Type B pancreatic cell (in vitro differentiated cells): Measurements from ENCODE around the gene LTBR. TPM values are rescaled to one million over a fixed set of nuclear protein-coding genes. Genes with fewer than 3 reads are reported as not detected.

Experiments
- DNase-seq: peaks from one replicate; pipeline ENCODE4 v3.0.0; 2021; ENCODE audit warnings: mixed read lengths; ENCODE audit not compliant: unreplicated experiment; ENCODE audit errors: extremely low spot score
- H3K27ac Mint-ChIP-seq: 2 replicates; pipeline ENCODE4 v1.8.0; 2021; ENCODE audit warnings: mild to moderate bottlenecking, mixed read lengths
- H3K27me3 Mint-ChIP-seq: 2 replicates; pipeline ENCODE4 v1.8.0; 2021; ENCODE audit warnings: mixed read lengths
- H3K36me3 Mint-ChIP-seq: 2 replicates; pipeline ENCODE4 v1.8.0; 2021; ENCODE audit warnings: mixed read lengths
- H3K4me1 Mint-ChIP-seq: one replicate; pipeline ENCODE4 v1.8.0; 2021; ENCODE audit warnings: mixed read lengths; ENCODE audit not compliant: unreplicated experiment
- H3K4me3 Mint-ChIP-seq: 2 replicates; pipeline ENCODE4 v1.8.0; 2021; ENCODE audit warnings: mild to moderate bottlenecking, mixed read lengths
- H3K9me3 Mint-ChIP-seq: 2 replicates; pipeline ENCODE4 v1.8.0; 2021; ENCODE audit warnings: mixed read lengths
- CTCF ChIP-seq: fragments of 200-600 bp; sonication (generic); conservative IDR thresholded peaks from 2 replicates; pipeline ENCODE4 v1.5.0; 2021; ENCODE audit warnings: antibody characterized with exemption, mild to moderate bottlenecking
- total RNA-seq: library from RNA; stranded (reverse); gene quantifications from 2 replicates; pipeline ENCODE4 v1.2.1, GENCODE V29; 2021; ENCODE audit warnings: low replicate concordance

The LTBR gene
- total RNA-seq, 1 donor from 2014 or later, result 18.5 TPM

GRCh38 chr12:6360080-6360571, 23.8 kb upstream of the LTBR start:
- Mint-ChIP-seq H3K4me1 (peaks cover 5% of the 10 kb centered on the region), H3K27ac (peak overlapping the region; percentile 66), H3K9me3 (peaks cover under 1% of the 10 kb centered on the region), H3K27me3 (no peaks in the 10 kb centered on the region), H3K36me3 (peaks cover 11% of the 10 kb centered on the region), H3K4me3 (peak overlapping the region; percentile 32)
- no peak for DNase-seq
- no peak for TF ChIP-seq CTCF

DNA sequence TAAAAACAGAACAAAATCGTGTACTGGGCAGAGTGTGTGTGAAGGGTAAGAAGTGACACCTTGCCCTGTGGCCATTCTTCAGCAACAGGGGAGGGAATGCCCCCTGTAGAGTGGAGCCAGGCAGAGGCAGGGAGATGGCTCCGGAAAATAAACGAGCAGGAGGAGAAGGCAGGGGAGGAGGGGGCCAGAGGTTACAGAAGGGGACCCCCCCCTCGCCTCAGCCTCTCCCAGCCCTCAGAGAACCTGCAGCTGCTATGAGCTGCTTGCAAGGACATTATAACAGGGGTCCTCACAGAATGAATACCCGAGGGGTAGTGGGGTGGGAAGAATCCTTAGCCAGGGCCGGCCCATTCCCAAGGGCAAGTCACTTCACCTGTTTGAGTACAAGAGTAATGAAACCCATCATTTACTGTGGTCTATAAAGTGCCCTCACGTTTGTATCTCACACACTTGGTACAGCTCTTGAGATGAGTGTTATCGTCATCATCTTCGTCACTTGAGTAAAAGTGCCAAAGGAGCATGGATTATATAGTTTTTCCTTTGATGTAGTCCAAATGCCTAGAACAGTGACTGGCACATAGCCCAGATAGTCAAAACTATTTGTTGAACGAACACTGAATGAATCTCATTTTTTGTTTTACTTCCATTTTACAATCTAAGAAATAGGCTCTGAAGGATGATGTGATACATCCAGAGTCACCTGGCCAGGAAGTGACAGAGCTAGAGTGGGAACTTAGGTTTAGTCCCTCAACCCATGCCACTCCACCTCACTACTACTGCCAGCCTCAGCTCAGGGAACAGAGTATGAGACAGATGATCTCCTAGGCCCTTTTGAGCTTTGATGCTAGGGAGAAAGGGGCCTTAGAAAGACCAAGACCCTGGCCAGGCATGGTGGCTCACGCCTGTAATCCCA, 23.1 kb upstream of the LTBR start:
- no peak for TF ChIP-seq CTCF
- Mint-ChIP-seq H3K9me3 (peaks cover 5% of the 10 kb centered on the region), H3K4me1 (peaks cover 5% of the 10 kb centered on the region), H3K27me3 (no peaks in the 10 kb centered on the region), H3K36me3 (peaks cover 11% of the 10 kb centered on the region), H3K27ac (peak overlapping the region; percentile 86), H3K4me3 (peak overlapping the region; percentile 32)
- no peak for DNase-seq

- no peak for TF ChIP-seq CTCF
- Mint-ChIP-seq H3K27ac (peak overlapping the region; percentile 86), H3K4me1 (peaks cover 5% of the 10 kb centered on the region)
Observed at GRCh38 chr12:6361834-6362233, 22.1 kb upstream of the LTBR start.

DNA sequence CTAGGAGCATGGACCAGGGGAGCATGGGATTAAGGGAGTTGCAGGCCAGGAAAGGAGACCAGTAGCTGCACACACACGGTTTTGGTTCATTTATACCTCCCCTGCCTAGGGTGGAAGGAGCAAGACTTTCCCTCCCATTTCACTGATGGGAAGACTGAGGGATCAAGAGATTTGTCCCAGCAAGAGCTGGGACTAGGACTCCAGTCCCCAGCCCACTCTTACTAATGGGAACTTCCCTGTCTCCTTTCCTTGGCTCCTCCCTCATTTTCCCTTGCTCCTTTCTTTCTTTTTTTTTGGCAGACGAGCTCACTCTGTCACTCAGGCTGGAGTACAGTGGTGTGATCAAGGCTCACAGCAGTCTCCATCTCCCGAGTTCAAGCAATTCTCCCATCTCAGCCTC, 21.6 kb upstream of the LTBR start:
- no peak for TF ChIP-seq CTCF
- Mint-ChIP-seq H3K9me3 (peaks cover 5% of the 10 kb centered on the region), H3K36me3 (peaks cover 11% of the 10 kb centered on the region), H3K4me1 (peaks cover 5% of the 10 kb centered on the region), H3K4me3 (peak overlapping the region; percentile 77), H3K27me3 (no peaks in the 10 kb centered on the region), H3K27ac (peak overlapping the region; percentile 86)
- DNase-seq, result no peak

More at GRCh38 chr12:6361834-6362233, 22.1 kb upstream of the LTBR start:
- H3K36me3 Mint-ChIP-seq, result peaks cover 11% of the 10 kb centered on the region
- H3K9me3 Mint-ChIP-seq, result peaks cover 5% of the 10 kb centered on the region
- no peak for DNase-seq
- H3K4me3 Mint-ChIP-seq, result peak overlapping the region; percentile 77
- H3K27me3 Mint-ChIP-seq, result no peaks in the 10 kb centered on the region

DNA sequence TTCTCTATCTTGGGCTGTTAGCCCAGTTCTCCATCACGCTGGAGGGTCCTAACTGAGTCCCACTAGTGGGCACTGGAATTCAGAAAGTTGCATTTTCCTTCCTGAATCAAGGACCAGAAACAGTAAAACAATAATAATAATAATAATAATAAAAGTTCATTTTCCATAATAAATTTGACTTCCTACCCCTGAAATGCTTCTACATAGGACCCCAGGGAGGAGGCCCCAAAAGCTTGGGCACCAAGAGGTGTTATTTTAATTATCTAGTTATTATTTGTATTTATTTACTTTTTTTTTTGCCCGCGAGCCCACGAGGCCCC, 21.0 kb upstream of the LTBR start:
- H3K4me3 Mint-ChIP-seq, result no peak overlapping the region
- H3K9me3 Mint-ChIP-seq, result peaks cover 5% of the 10 kb centered on the region
- DNase-seq, result no peak
- no peak for TF ChIP-seq CTCF
- H3K27ac Mint-ChIP-seq, result peak overlapping the region; percentile 86
- no peaks in the 10 kb centered on the region for H3K27me3 Mint-ChIP-seq
- H3K36me3 Mint-ChIP-seq, result peaks cover 11% of the 10 kb centered on the region
- peaks cover 5% of the 10 kb centered on the region for H3K4me1 Mint-ChIP-seq
